HEK293 (cell line): Measurements from ENCODE around the gene TIE1.

Experiments used
- CTCF ChIA-PET: fragments of 350-600 bp; formaldehyde crosslinking; extraction: SDS; loops from one replicate; lab custom pipeline; 2021; ENCODE audit warnings: antibody characterized with exemption; lab: Yijun Ruan, JAX
- POLR2A ChIA-PET: fragments of 300-600 bp; formaldehyde crosslinking; extraction: SDS; loops from one replicate; lab custom pipeline; 2020; ENCODE audit warnings: antibody characterized with exemption, inconsistent platforms; lab: Yijun Ruan, JAX
- H3K27ac ChIP-seq: fragments of 200-500 bp; sonication (Bioruptor generic); 2 replicates; pipeline ENCODE4 v1.5.1; 2014; ENCODE audit warnings: low read depth, low read length, control low read depth, inconsistent platforms; ENCODE audit errors: extremely low read depth
- H3K36me3 ChIP-seq, 2 experiments: fragments of 200-500 bp in 1 of 2; sonication (Bioruptor generic) in 1 of 2; 1 replicate in 1 of 2; 2 replicates in 1 of 2; pipeline ENCODE4 v1.5.1; 2014 to 2017; ENCODE audit warnings: inconsistent platforms in 2 of 2, low read length in 2 of 2; ENCODE audit not compliant: control insufficient read depth in 2 of 2, insufficient read depth in 1 of 2
- H3K4me1 ChIP-seq: fragments of 200-500 bp; sonication (Bioruptor generic); 2 replicates; pipeline ENCODE4 v1.5.1; 2014; ENCODE audit warnings: mild to moderate bottlenecking, low read length, inconsistent platforms; ENCODE audit not compliant: control insufficient read depth, insufficient read depth
- H3K4me3 ChIP-seq: 2 replicates; pipeline ENCODE4 v1.5.1; 2011; ENCODE audit warnings: low read depth, mild to moderate bottlenecking, control low read depth, low read length, moderate library complexity
- H3K9me3 ChIP-seq: fragments of 200-500 bp; sonication (Bioruptor generic); 2 replicates; pipeline ENCODE4 v1.5.1; 2014; ENCODE audit warnings: low read depth, low read length, inconsistent platforms; ENCODE audit not compliant: control insufficient read depth, insufficient read depth
- FEZF1 ChIP-seq: fragments of 450-650 bp; formaldehyde crosslinking; IDR thresholded peaks from 2 replicates; pipeline ENCODE4 v1.5.1; 2016; ENCODE audit warnings: missing biosample characterization, missing genetic modification characterization
- GLIS1 ChIP-seq: fragments of 450-650 bp; formaldehyde crosslinking; IDR thresholded peaks from 2 replicates; pipeline ENCODE4 v1.5.1; 2016; ENCODE audit warnings: missing biosample characterization, missing genetic modification characterization
- KLF16 ChIP-seq: fragments of 450-650 bp; formaldehyde crosslinking; IDR thresholded peaks from 2 replicates; pipeline ENCODE4 v1.5.1; 2017; ENCODE audit warnings: missing biosample characterization, missing genetic modification characterization
- SALL2 ChIP-seq: fragments of 450-650 bp; formaldehyde crosslinking; IDR thresholded peaks from 2 replicates; pipeline ENCODE4 v1.5.0; 2017; ENCODE audit warnings: missing biosample characterization, mild to moderate bottlenecking, missing genetic modification characterization, borderline replicate concordance
- SCRT2 ChIP-seq: fragments of 450-650 bp; formaldehyde crosslinking; IDR thresholded peaks from 2 replicates; pipeline ENCODE4 v1.5.1; 2016; ENCODE audit warnings: missing biosample characterization, missing genetic modification characterization
- ZBTB1 ChIP-seq: fragments of 450-650 bp; formaldehyde crosslinking; IDR thresholded peaks from 2 replicates; pipeline ENCODE4 v1.5.1; 2016; ENCODE audit warnings: missing biosample characterization, missing genetic modification characterization
- ZNF175 ChIP-seq: fragments of 450-650 bp; formaldehyde crosslinking; IDR thresholded peaks from 2 replicates; pipeline ENCODE4 v1.5.1; 2016; ENCODE audit warnings: missing biosample characterization, missing genetic modification characterization
- ZNF184 ChIP-seq: fragments of 450-650 bp; IDR thresholded peaks from 2 replicates; pipeline ENCODE4 v1.5.1; 2018; ENCODE audit warnings: missing biosample characterization, mild to moderate bottlenecking, missing genetic modification characterization
- ZNF248 ChIP-seq: fragments of 450-650 bp; formaldehyde crosslinking; IDR thresholded peaks from 2 replicates; pipeline ENCODE4 v1.5.1; 2017; ENCODE audit warnings: missing biosample characterization, missing genetic modification characterization
- ZNF302 ChIP-seq: fragments of 450-650 bp; formaldehyde crosslinking; IDR thresholded peaks from 2 replicates; pipeline ENCODE4 v1.5.1; 2016; ENCODE audit warnings: missing biosample characterization, missing genetic modification characterization, low read depth
- ZNF311 ChIP-seq: fragments of 450-650 bp; formaldehyde crosslinking; IDR thresholded peaks from 2 replicates; pipeline ENCODE4 v1.5.1; 2017; ENCODE audit warnings: missing biosample characterization, missing genetic modification characterization, borderline replicate concordance
- ZNF350 ChIP-seq: fragments of 450-650 bp; formaldehyde crosslinking; IDR thresholded peaks from 2 replicates; pipeline ENCODE4 v1.5.0; 2017; ENCODE audit warnings: missing biosample characterization, mild to moderate bottlenecking, missing genetic modification characterization
- ZNF514 ChIP-seq: fragments of 450-650 bp; formaldehyde crosslinking; IDR thresholded peaks from 2 replicates; pipeline ENCODE4 v1.5.1; 2016; ENCODE audit warnings: missing biosample characterization, missing genetic modification characterization
- ZNF624 ChIP-seq: fragments of 450-650 bp; formaldehyde crosslinking; IDR thresholded peaks from 2 replicates; pipeline ENCODE4 v1.5.1; 2017; ENCODE audit warnings: missing biosample characterization, missing genetic modification characterization
- ZNF654 ChIP-seq: fragments of 450-650 bp; formaldehyde crosslinking; IDR thresholded peaks from 2 replicates; pipeline ENCODE4 v1.5.1; 2016; ENCODE audit warnings: low read depth, missing biosample characterization, missing genetic modification characterization
- ZNF658 ChIP-seq: fragments of 450-650 bp; formaldehyde crosslinking; IDR thresholded peaks from 2 replicates; pipeline ENCODE4; 2016; ENCODE audit warnings: missing biosample characterization, missing genetic modification characterization
- ZNF664 ChIP-seq: fragments of 450-650 bp; formaldehyde crosslinking; IDR thresholded peaks from 2 replicates; pipeline ENCODE4 v1.5.1; 2016; ENCODE audit warnings: missing biosample characterization, missing genetic modification characterization
- ZNF707 ChIP-seq: fragments of 450-650 bp; formaldehyde crosslinking; IDR thresholded peaks from 2 replicates; pipeline ENCODE4 v1.5.1; 2016; ENCODE audit warnings: missing biosample characterization, missing genetic modification characterization
- ZNF830 ChIP-seq: fragments of 450-650 bp; IDR thresholded peaks from 2 replicates; pipeline ENCODE4 v1.5.0; 2018; ENCODE audit warnings: missing biosample characterization, missing genetic modification characterization, low read depth, mild to moderate bottlenecking, moderate library complexity
- ZSCAN16 ChIP-seq: fragments of 450-650 bp; formaldehyde crosslinking; IDR thresholded peaks from 2 replicates; pipeline ENCODE4 v1.5.1; 2016; ENCODE audit warnings: missing biosample characterization, missing genetic modification characterization
- ZSCAN23 ChIP-seq: fragments of 450-650 bp; formaldehyde crosslinking; IDR thresholded peaks from 2 replicates; pipeline ENCODE4 v1.5.1; 2016; ENCODE audit warnings: missing biosample characterization, missing genetic modification characterization
- TF ChIP-seq, protein P1 (sequence below): fragments of 450-650 bp; formaldehyde crosslinking; IDR thresholded peaks from 2 replicates; pipeline ENCODE4 v1.5.1; 2016; ENCODE audit warnings: missing biosample characterization, missing genetic modification characterization, borderline replicate concordance
- TF ChIP-seq, protein P2 (sequence below): fragments of 450-650 bp; formaldehyde crosslinking; IDR thresholded peaks from 2 replicates; pipeline ENCODE4 v1.5.0; 2017; ENCODE audit warnings: missing biosample characterization, missing genetic modification characterization, borderline replicate concordance
- TF ChIP-seq, protein P3 (sequence below): fragments of 450-650 bp; formaldehyde crosslinking; IDR thresholded peaks from 2 replicates; pipeline ENCODE4 v1.5.1; 2017; ENCODE audit warnings: missing biosample characterization, missing genetic modification characterization
- TF ChIP-seq, protein P4 (sequence below): fragments of 450-650 bp; formaldehyde crosslinking; IDR thresholded peaks from 2 replicates; pipeline ENCODE4 v1.5.1; 2017; ENCODE audit warnings: missing biosample characterization, missing genetic modification characterization
- TF ChIP-seq, protein P5 (sequence below): fragments of 450-650 bp; formaldehyde crosslinking; IDR thresholded peaks from 2 replicates; pipeline ENCODE4 v1.5.1; 2016; ENCODE audit warnings: missing biosample characterization, missing genetic modification characterization

The TIE1 gene

DNA sequence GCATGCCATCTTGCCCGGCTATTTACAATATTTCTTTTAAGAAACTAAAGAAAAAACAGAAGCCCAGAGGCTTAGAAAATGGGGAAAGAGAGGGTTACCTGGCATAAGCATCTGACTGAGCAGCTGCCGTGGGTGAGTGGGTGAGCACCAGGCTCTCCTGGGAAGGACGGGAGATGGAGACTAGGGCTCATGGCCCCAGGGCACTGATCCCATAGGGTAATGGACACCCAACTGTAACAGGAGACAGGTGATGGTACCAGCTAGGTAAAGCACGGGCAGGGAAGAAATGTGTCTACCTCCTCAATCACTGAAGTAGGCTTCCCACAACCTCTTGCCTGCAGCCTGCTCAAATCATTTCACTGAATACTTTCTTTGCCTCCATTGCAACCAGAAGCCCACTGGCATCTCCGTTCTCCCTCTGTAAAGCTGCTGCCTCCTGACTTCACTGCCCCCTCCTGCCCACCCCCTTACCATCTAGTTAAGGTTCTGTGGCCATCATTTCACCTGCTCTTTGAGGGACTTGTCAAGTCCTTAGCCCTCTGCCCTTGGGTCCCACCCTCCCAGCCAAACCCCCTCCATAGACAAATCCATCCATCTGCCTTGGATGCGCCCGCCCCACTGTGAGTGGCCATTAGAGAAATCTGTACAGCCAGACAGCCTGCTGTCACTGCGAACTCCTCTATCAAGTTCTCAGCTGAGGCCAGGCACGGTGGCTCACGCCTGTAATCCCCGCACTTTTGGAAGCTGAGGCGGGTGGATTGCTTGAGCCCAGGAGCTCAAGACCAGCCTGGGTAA lies 24.8 kb upstream of the TIE1 start:
- ChIA-PET POLR2A (no interaction called here), CTCF (no interaction called here)
- H3K4me1 ChIP-seq = no peaks in the 10 kb centered on the region
- TF ChIP-seq ZNF664 (tag by site-specific recombination) (no peak), ZNF707 (tag by site-specific recombination) (no peak), ZNF624 (tag by site-specific recombination) (no peak), ZSCAN16 (tag by site-specific recombination) (no peak), ZBTB1 (no peak), ZNF830 (tag by site-specific recombination) (no peak), ZNF514 (no peak), ZNF311 (no peak), ZNF658 (tag by site-specific recombination) (no peak), ZNF175 (tag by site-specific recombination) (no peak), ZNF654 (no peak), KLF16 (tag by site-specific recombination) (no peak), ZNF302 (tag by site-specific recombination) (no peak), FEZF1 (tag by site-specific recombination) (no peak)
- TF ChIP-seq, protein P1, sequence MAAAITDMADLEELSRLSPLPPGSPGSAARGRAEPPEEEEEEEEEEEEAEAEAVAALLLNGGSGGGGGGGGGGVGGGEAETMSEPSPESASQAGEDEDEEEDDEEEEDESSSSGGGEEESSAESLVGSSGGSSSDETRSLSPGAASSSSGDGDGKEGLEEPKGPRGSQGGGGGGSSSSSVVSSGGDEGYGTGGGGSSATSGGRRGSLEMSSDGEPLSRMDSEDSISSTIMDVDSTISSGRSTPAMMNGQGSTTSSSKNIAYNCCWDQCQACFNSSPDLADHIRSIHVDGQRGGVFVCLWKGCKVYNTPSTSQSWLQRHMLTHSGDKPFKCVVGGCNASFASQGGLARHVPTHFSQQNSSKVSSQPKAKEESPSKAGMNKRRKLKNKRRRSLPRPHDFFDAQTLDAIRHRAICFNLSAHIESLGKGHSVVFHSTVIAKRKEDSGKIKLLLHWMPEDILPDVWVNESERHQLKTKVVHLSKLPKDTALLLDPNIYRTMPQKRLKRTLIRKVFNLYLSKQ (tag by site-specific recombination) = no peak
- TF ChIP-seq, protein P2, sequence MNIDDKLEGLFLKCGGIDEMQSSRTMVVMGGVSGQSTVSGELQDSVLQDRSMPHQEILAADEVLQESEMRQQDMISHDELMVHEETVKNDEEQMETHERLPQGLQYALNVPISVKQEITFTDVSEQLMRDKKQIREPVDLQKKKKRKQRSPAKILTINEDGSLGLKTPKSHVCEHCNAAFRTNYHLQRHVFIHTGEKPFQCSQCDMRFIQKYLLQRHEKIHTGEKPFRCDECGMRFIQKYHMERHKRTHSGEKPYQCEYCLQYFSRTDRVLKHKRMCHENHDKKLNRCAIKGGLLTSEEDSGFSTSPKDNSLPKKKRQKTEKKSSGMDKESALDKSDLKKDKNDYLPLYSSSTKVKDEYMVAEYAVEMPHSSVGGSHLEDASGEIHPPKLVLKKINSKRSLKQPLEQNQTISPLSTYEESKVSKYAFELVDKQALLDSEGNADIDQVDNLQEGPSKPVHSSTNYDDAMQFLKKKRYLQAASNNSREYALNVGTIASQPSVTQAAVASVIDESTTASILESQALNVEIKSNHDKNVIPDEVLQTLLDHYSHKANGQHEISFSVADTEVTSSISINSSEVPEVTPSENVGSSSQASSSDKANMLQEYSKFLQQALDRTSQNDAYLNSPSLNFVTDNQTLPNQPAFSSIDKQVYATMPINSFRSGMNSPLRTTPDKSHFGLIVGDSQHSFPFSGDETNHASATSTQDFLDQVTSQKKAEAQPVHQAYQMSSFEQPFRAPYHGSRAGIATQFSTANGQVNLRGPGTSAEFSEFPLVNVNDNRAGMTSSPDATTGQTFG (tag by site-specific recombination) = no peak
- TF ChIP-seq, protein P3, sequence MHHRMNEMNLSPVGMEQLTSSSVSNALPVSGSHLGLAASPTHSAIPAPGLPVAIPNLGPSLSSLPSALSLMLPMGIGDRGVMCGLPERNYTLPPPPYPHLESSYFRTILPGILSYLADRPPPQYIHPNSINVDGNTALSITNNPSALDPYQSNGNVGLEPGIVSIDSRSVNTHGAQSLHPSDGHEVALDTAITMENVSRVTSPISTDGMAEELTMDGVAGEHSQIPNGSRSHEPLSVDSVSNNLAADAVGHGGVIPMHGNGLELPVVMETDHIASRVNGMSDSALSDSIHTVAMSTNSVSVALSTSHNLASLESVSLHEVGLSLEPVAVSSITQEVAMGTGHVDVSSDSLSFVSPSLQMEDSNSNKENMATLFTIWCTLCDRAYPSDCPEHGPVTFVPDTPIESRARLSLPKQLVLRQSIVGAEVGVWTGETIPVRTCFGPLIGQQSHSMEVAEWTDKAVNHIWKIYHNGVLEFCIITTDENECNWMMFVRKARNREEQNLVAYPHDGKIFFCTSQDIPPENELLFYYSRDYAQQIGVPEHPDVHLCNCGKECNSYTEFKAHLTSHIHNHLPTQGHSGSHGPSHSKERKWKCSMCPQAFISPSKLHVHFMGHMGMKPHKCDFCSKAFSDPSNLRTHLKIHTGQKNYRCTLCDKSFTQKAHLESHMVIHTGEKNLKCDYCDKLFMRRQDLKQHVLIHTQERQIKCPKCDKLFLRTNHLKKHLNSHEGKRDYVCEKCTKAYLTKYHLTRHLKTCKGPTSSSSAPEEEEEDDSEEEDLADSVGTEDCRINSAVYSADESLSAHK = no peak
- no peak overlapping the region for H3K27ac ChIP-seq
- H3K36me3 ChIP-seq = no peaks in the 10 kb centered on the region
- H3K4me3 ChIP-seq = no peak overlapping the region
- H3K9me3 ChIP-seq = no peaks in the 10 kb centered on the region

DNA sequence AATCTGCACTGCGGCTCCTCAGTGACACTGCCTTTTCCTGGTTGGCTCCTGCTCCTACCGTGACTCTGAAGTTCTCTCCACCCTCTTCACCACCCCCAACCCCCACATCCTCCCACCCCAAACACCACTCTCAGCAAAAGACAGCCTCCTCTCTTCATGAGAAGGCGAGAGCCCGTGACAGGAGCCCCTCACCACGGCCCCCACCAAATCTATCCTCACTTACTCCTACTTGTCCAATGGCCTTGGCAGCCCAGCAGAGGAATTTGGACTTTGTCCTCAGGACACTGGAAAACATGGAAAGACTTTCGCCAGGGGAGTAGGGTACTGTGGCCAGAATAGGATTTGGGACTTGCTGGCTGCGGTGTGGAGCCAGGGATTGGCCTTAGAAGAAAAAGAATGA lies 24.1 kb upstream of the TIE1 start:
- H3K4me3 ChIP-seq = no peak overlapping the region
- no peaks in the 10 kb centered on the region for H3K4me1 ChIP-seq
- H3K36me3 ChIP-seq = no peaks in the 10 kb centered on the region
- POLR2A ChIA-PET = no interaction called here
- no peaks in the 10 kb centered on the region for H3K9me3 ChIP-seq
- CTCF ChIA-PET = no interaction called here
- no peak overlapping the region for H3K27ac ChIP-seq
- TF ChIP-seq ZNF248 (tag by site-specific recombination) (no peak), ZNF184 (no peak), SCRT2 (no peak), SALL2 (tag by site-specific recombination) (no peak), ZNF830 (tag by site-specific recombination) (no peak), ZSCAN23 (tag by site-specific recombination) (no peak), GLIS1 (tag by site-specific recombination) (no peak), ZNF350 (tag by site-specific recombination) (no peak)
- TF ChIP-seq, protein P4, sequence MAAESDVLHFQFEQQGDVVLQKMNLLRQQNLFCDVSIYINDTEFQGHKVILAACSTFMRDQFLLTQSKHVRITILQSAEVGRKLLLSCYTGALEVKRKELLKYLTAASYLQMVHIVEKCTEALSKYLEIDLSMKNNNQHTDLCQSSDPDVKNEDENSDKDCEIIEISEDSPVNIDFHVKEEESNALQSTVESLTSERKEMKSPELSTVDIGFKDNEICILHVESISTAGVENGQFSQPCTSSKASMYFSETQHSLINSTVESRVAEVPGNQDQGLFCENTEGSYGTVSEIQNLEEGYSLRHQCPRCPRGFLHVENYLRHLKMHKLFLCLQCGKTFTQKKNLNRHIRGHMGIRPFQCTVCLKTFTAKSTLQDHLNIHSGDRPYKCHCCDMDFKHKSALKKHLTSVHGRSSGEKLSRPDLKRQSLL = no peak
- TF ChIP-seq, protein P5, sequence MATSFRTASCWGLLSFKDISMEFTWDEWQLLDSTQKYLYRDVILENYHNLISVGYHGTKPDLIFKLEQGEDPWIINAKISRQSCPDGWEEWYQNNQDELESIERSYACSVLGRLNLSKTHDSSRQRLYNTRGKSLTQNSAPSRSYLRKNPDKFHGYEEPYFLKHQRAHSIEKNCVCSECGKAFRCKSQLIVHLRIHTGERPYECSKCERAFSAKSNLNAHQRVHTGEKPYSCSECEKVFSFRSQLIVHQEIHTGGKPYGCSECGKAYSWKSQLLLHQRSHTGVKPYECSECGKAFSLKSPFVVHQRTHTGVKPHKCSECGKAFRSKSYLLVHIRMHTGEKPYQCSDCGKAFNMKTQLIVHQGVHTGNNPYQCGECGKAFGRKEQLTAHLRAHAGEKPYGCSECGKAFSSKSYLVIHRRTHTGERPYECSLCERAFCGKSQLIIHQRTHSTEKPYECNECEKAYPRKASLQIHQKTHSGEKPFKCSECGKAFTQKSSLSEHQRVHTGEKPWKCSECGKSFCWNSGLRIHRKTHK (tag by site-specific recombination) = no peak
